T-helper 2 cell (primary cell): ENCODE data around the gene POGZ.
"Not testable (repeated sequence)": the region's sequence is repeated elsewhere in the genome, so short reads cannot be mapped to it uniquely, and the experiment has no call there.

ENCODE experiments used
- DNase-seq, 5 experiments: peaks; one replicate each; pipeline versions ENCODE4 v3.0.0 to v3.0.0-alpha.2; 2012 to 2022

The POGZ gene

DNA sequence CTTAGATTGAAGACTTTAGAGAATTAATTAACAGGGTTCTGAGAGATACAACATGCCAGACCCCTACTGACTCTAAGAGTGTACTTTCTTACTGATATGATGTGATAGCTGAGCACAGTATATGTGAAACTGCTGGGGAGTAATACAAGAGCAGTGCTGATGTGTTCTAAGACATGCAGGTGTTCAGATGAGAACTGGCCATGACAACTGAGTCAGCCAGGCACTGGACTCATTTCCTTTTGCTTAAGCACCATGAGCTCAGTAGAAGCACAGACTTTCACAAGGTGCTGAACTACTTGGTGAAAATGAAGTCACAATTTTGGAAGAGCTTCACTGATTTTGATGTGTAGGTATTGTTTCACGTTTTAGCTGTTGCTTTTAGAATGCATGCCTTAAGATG is 15.9 kb upstream of the POGZ start:
- peak in 1 of 5 experiments; percentile 76 for DNase-seq

DNA sequence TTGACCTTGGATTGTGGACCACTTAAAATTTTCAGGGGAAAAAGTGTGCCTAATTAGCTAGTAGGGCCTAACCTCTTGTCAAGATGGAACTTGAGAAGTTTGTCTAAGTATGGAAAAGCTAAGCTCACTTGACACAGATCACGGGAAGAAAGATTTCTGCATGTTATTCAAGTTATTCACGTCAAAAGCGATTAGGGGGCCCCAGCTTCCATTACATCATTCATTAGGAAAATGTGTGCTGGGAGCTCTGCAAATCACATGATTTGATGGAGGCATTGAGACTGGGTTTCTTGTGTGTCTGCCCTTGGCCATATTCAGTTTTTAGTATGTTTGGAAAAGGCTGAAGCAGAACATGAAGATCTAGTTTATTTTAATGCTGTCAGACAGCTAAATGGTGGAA is 15.5 kb upstream of the POGZ start:
- no peak for DNase-seq

DNA sequence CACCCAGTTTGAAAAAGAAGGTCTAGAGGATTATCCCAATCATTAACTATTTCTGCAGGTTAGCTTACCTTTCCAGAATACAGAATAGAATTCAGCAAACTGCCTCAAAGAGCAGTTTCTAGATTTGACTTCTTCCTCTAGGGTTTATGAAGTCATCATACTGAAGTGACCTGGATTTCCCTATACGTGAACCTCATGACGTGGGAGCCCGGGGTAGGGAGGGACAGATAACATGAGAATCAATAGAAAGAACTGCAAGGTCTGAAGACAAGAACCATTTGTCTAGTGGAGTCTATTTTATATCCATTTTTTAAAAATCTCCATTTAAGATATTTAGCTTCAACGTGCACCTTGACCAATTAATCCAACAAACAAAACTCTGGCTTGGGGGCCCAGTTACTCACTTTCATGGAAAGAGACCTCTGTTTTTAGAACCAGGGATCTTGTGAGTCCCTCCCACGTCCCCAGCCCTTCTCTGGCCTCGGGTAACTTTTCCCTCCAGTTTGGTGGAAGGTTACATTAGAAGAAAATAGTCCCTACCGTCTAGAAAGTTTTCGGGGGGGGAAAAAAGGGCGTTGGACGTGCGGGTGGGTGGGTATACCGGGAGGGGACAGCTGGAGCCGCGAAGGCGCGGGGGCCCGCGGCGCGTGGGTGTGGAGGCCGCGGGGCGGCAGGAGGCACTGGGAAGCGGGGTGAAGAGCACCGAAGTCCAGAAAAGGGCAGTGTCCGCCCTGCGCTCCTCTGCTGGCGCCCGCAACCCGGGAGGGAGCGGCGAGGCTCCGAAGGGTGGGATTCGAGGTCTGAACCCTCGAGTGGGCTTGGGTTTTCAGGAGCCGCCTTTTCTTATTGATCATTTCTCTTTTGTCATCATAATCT is 13.8 kb upstream of the POGZ start:
- DNase-seq: peak in 3 of 5 experiments; percentile 5 to 53 (median 5)

DNA sequence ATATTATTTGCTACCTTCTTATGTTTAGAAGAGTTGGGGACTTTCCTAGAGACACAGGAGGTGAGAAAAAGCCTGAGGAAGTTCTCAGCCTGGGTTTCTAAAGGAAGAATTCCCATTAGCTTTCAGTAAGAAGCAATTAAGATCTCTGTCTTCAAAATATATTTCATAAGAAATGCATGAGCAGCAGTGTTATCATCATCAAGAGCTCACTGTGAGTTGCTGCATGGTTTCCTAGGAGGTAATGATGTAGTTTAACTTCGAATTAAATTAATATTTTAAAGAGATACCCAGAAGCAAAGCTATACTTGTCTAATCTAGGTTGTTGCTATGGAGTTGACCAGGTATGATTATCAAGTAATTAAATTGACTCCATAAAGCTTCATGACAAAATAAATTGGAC is 5.7 kb upstream of the POGZ start:
- no peak for DNase-seq

DNA sequence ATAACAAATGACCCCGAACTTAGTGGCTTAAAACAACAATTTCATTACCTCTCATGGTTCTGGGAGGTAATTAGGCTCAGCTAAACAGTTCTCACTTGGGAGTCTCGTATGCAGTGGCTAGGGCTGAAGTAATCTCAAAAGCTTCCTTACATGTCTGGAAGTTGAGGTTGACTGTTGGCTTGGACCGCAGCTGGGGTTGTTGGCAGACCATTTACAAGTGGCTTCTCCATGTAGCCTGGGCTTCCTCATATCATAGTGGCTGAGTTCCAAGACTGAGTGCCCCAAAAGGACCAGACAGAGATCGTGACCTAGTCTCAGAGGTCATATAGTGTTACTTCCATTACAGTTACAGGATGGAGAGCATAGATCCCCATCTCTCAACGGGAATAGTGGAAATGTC is 2.4 kb upstream of the POGZ start:
- DNase-seq: no peak

DNA sequence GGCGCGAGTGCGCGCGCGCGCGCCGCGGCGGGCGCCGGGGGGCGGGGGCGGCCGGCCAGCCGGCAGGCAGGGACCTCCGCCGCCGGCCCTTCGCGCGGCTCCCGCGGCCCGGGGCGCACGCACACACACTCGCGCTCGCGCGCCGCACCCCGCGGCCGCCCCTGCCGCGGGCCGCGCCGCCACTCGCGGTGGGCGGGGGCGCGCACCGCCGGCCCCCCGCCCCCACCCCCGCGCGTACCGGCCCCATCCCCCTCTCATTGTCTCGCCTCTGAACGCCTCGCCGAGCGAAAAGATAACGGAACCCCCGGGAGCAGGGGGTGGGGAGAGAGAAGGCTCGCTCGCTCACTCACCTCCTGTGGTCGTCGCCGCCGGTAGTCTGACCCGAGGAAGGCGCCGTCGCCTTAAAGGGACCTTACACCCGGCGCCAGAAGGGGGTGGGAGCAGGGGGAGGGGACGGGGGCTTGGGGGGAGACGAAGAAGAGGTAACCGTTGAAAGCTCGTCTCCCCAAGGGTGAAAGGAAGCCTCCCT is 428 bp downstream of the POGZ start:
- DNase-seq: peak; percentile 35 to 81 (median 49)

DNA sequence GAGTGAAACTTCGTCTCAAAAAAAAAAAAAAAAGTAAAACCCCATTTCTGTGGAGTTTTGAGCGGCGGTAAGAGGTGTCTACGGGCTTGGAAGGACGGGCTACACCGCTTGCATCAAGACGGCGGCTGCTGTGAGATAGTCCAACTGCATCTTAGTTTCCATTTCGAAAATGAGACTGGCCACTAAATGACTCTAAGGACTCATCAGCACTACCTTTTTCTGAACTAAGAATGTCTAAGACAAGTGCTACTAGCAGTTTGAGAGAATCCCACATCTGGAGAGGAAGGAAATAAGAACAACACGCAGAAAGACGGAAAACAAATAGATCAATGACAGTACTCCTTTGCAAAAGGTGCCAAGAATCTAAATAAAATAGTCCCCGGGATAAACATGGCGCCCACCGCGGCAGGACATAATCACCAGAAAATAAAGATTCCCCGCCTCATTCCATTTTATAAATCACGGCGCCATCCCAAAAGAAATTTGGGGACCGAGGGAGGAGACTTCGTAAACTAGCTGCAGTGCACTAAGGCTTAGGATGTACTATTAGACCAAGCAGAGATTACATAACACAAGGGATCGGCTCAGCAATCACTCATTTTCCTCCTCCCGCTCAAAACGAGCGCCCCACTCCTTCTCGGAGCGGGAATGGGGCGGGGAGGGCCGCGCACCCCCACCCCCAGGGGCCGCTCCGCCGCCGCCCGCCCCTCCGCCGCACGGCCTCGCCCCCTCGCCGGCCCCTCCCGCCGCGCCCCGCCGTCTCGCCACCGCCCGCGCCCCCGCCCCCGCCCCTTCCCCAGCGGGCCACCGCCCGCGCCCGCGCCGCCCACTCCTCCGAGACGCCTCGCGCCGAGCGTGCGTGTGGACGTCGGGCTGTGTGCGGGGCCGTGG is 1.1 kb downstream of the POGZ start:
- peak; percentile 33 to 84 (median 58) for DNase-seq

DNA sequence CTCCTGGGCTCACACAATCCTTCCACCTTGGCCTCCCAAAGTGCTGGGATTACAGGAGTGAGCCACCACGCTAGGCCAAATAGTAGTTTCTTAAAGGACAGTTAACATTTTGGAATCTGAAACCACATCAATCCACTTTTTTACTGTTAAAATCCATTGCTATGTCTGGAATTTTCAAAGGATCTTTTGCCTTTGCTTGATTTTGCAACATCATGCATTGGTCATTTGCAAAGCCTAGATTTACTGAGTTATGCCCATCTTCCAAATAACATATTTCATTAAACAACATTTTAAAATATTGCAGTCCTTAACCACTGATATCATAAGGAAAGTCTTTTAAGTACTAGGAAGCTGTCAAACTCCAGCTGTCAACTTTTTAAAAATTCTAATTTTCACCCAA is 3.3 kb downstream of the POGZ start:
- no peak for DNase-seq

DNA sequence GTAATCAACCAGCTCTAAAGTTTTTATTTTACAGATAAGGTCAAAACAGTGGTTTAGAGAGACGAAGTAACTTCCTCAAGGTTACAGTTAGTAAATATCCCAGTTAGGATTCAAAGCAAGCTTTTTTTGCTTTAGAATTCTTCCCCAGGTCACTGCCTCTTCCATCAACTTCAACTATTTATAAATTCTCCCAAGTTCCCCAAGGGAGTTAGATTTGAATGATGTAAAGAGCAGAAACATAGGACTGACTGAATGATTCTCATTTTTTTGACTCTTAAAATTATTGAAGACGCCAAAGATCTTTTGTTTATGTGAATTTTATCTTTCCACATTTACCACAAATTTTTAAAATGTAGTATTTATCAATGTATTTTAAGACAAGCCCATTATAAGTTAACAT is 4.1 kb downstream of the POGZ start:
- no peak for DNase-seq

DNA sequence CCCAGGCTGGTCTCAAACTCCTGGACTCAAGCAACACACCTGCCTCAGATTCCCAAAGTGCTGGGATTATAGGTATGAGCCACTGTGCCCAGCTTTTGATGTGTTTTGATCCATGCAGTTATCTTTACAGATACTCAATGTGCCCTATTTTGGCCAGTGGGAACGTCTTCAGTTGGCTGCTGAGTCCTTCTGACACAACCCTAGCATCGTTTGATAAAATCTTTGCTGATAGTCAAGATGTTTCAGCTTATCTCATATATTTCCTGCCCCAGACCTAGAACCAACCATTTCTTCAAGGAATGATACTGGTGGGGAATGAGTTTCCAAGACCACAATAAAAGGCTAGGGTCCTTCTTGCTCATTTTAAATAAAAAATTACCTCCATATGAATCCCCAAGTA is 11.6 kb downstream of the POGZ start:
- peak in 1 of 5 experiments; percentile 23 for DNase-seq

DNA sequence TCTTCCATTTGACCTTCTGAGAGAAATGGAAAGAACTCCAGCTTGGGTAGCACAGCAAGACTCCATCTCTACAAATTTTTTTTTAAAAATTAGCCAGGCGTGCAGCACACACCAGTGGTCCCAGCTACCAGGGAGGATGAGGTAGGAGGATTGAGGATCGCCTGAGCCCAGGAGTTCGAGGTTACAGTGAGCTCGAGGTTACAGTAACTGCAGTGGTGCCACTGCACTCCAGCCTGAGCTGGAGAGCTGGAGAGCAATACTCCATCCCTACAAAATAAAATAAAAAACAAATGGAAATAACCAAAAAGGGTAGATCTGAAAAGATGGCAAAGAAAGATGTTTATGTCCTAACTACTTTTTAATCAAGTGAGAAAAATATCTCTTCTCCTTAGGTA is 14.5 kb downstream of the POGZ start:
- no peak for DNase-seq

DNA sequence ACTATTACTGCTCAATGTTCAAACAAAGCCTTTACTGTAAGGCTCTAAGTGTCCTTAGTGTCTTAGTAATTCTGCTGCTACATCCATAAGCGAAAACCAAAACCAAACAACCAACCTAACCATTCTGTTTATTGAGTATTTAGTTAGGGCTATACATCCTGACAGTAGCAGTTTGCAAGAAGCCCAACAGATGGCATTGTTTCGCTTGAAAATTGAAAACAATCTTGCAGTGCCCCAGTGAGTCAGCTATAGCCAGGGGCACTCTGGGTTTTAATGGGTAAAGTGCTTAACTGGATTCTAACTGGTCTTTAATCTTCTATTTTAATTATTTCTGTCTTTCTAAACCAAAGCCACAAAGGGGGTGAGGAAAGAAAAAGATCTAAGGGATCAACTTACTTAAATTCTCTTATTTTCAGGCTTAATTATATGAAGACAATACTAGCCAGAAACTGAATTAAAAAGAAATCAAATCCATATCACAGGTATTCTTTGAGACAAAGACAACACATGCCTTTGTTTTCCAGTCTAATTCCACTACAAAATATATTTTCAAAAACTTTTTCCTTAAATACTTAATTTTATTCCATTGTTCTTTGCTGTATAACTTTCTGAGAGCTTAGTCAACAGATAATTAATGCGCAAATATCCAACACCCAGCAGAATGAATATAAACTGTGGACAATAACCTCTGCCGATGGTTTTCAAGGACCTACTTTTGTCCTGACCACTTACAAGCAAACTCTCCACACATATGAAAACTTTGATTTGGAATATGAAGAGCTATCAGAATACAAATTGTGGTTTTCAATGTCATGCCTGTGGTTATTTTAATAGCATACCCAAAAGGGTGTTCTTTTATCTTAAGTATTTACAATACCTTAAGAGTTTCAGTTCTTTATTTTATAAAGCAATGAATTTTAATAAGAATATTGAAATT is 15.2 kb downstream of the POGZ start:
- peak in 4 of 5 experiments; percentile 41 to 78 (median 51) for DNase-seq

DNA sequence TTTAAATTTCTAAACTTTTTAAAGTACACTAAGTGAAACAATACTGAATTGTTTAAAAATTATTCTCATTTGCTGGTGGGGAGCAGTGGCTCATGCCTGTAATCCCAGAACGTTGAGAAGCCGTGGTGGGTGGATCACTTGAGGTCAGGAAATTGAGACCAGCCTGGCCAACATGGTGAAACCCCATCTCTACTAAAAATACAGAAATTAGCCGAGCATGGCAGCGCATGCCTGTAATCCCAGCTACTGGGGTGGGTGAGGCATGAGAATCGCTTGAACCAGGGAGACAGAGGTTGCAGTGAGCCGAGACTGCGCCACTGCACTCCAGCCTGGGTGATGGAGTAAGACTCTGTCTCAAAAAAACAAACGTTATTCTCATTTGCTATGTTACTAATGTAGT is 21.9 kb downstream of the POGZ start:
- DNase-seq: not testable (repeated sequence)

DNA sequence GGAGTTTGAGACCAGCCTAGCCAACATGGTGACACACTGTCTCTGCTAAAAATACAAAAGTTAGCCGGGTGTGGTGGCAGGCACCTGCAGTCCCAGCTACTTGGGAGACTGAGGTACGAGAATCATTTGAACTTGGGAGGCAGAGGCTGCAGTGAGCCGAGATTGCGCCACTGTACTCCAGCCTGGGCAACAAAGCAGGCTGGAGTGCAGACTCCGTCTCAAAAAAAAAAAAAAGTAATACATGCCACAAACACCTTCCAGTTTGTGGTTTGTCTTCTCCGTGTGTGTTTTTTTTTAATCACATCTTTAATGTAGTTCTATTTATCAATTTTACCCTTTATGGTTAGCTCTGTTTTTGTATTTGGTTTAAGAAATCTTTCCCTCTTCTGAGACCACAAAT is 22.3 kb downstream of the POGZ start:
- peak in 2 of 5 experiments; percentile 4 to 37 for DNase-seq

DNA sequence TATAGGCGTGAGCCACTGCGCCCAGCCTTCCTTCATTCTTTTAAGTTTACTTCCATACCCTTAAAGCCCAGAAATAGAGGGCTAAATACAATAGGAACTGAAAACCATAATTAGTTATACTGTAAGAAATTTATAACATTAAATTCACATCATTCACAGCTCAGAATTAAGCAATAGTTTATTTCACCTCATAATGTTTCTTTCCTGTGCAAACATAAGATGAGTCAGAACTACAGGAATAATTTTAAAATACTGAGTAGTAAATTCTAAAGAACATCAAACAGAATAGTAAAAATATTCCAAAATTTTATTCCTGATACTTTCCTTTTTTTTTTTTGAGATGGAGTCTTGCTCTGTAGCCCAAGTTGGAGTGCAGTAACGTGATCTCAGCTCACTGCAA is 24.1 kb downstream of the POGZ start:
- no peak for DNase-seq

DNA sequence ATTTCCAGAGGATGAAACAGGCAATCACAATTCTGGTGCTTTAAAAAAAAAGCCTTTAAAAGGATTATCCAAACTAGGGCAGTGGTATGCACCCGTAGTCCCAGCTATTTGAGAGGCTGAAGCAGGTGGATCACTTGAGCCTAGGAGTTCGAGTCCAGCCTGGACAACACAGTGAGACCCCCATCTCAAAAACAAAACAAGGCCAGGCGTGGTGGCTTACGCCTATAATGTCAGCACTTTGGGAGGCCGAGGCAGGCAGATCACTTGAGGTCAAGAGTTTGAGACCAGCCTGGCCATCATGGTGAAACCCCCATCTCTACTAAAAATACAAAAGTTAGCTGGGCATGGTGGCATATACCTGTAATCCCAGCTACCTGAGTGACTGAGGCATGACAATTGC is 25.5 kb downstream of the POGZ start:
- not testable (repeated sequence) for DNase-seq

DNA sequence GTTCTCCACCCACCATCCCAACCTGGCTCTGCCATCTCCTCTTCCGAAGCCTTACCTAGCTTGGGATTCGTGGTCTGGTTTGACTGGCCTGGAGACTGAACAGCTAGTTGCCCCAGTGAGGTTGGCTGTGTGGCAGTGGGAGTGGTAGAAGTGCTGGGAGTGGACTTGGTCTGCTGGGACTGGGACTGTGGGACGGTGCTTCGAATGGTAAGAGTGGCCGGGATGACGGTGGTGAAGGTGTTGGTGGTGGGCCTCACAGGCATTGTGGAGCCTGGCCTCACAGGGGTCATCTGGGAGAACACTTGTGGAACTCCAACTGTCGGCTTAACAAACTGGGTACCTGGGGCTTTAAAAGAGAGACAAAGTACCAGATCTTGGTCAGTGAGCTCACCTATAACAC is 31.2 kb downstream of the POGZ start:
- DNase-seq: no peak

DNA sequence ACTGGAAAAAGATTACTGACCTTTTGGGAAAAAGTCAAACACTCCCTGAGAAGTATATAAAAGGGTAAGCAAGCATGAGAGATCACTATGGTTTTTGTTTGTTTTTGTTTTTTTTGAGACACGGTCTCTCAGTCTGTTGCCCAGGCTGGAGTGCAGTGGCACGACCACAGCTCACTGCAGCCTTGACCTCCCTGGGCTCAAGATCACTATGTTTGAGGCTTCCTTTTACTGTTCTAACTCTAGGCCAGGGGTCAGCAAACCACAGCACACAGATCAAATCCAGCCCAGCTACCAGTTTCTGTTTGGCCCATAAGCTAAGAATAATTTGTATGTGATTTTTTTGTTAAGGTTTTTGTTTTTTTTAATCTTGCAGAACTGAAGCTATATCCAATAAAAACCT is 34.2 kb downstream of the POGZ start:
- no peak for DNase-seq

DNA sequence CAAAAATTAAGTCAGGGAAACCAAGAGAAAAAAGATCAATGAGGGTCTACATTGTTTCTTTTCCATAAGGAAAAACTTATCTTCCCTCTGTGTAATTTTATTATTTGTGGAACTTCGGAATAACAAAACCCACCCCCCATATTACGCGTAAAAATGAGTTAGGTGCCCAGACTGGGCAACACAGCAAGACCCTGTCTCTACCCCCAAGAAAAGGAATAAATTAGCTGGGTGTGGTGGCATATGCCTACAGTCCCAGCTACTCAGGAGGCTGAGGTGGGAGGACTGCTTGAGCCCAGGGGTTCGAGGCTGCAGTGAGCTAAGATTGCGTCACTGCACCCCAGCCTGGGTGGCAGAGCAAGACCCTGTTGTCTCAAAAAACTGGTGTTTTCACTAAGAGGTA is 39.5 kb downstream of the POGZ start:
- DNase-seq: no peak

DNA sequence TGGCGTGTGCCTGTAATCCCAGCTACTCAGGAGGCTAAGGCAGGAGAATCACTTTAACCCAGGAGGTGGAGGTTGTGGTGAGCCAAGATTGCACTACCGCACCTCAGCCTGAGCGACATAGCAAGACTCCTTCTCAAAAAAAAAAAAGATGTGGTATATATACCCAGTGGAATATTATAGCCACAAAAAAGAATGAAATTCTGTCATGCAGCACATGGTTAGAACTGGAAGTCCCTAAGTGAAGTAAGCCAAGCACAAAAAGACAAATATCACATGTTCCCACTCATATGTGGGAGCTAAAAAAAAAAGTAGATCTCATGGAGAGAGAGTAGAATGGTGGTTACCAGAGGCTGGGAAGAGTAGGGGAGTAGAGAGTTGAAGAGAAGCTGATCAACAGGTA is 41.2 kb downstream of the POGZ start:
- DNase-seq: no peak

DNA sequence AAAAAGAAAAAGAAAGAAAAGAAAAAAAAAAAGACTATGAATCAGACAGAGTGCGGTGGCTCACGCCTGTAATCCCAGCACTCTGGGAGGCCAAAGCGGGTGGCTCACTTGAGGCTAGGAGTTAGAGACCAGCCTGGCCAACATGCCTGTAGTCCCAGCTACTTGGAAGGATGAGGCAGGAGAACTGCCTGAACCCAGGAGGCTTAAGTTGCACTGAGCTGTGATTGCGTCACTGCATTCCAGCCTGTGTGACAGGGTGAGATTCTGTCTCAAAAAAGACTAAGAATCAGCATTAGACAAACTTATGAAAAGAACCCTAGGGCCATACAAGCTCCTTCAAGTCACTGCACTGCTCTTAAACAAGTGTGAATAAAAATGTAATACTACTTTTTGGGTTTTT is 43.1 kb downstream of the POGZ start:
- DNase-seq: no peak

DNA sequence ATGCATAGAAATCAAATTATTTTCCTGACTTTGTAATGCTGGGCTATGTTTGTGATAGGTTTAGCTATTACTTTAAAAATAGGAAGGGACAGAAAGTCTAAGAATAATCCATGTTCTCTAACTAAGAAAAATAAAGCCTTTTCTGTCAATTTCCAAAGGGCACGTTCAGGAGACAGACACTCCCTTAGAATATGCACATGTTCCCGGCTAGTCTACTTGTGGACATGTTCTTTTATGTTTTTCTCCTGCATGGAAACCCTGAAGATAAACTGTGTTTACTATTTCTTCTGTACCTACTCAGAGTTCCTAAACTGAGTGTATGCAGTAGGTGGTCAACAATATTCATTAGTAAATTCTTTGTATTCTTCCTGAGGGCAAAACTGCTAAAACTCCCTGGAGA is 47.4 kb downstream of the POGZ start:
- no peak for DNase-seq
